HepG2 (cell line): ENCODE data around the gene NFAT5. TPM values are rescaled to one million over a fixed set of nuclear protein-coding genes. Genes with fewer than 3 reads are reported as not detected.

ENCODE experiments used
- EED ChIP-seq: sonication (generic); formaldehyde crosslinking; IDR thresholded peaks from 2 replicates; pipeline ENCODE4 v1.5.0; 2020; ENCODE audit warnings: mild to moderate bottlenecking, missing genetic modification reagents
- GLI4 ChIP-seq: sonication (generic); formaldehyde crosslinking; IDR thresholded peaks from 2 replicates; pipeline ENCODE4 v1.5.1; 2020; ENCODE audit warnings: missing genetic modification reagents, mild to moderate bottlenecking, moderate library complexity, borderline replicate concordance
- MEF2D ChIP-seq: sonication (generic); formaldehyde crosslinking; IDR thresholded peaks from 2 replicates; pipeline ENCODE4 v1.5.1; 2020; ENCODE audit warnings: mild to moderate bottlenecking, missing genetic modification reagents
- MEIS1 ChIP-seq: sonication (generic); formaldehyde crosslinking; IDR thresholded peaks from 2 replicates; pipeline ENCODE4 v1.9.0; 2021; ENCODE audit warnings: mild to moderate bottlenecking, missing genetic modification reagents, moderate library complexity, borderline replicate concordance
- MTA1 ChIP-seq: sonication (generic); formaldehyde crosslinking; IDR thresholded peaks from 2 replicates; pipeline ENCODE4 v1.4.0; 2020; ENCODE audit warnings: missing genetic modification reagents, mild to moderate bottlenecking, borderline replicate concordance
- NCOR1 ChIP-seq: fragments of 200-600 bp; sonication (generic); IDR thresholded peaks from 2 replicates; pipeline ENCODE4 v1.7.0; 2017; ENCODE audit warnings: antibody characterized with exemption, low read length, borderline replicate concordance
- PHF5A ChIP-seq: IDR thresholded peaks from one replicate; pipeline ENCODE4 v1.6.1; 2018; ENCODE audit warnings: low read depth, missing genetic modification reagents; ENCODE audit not compliant: unreplicated experiment
- REPIN1 ChIP-seq: sonication (generic); formaldehyde crosslinking; IDR thresholded peaks from 2 replicates; pipeline ENCODE4 v1.8.0; 2022; ENCODE audit warnings: missing genetic modification reagents, low read depth, mild to moderate bottlenecking, borderline replicate concordance
- SMC3 ChIP-seq: IDR thresholded peaks from 2 replicates; pipeline ENCODE4 v1.6.1; 2011; ENCODE audit warnings: low read length, improper control_type of control experiment
- TFDP2 ChIP-seq: sonication (generic); formaldehyde crosslinking; IDR thresholded peaks from 2 replicates; pipeline ENCODE4 v1.4.0; 2020; ENCODE audit warnings: missing genetic modification reagents
- TP53 ChIP-seq: sonication (generic); formaldehyde crosslinking; conservative IDR thresholded peaks from 2 replicates; pipeline ENCODE4 v1.4.0; 2020; ENCODE audit warnings: missing genetic modification reagents
- U2AF1 ChIP-seq: fragments of 200-400 bp; formaldehyde crosslinking; optimal IDR thresholded peaks from 2 replicates; pipeline ENCODE3; 2017; ENCODE audit warnings: mild to moderate bottlenecking, low read depth, low read length
- ZBTB38 ChIP-seq: sonication (generic); formaldehyde crosslinking; IDR thresholded peaks from 2 replicates; pipeline ENCODE4 v1.5.1; 2020; ENCODE audit warnings: mild to moderate bottlenecking, missing genetic modification reagents
- ZFY ChIP-seq: sonication (generic); formaldehyde crosslinking; IDR thresholded peaks from 2 replicates; pipeline ENCODE4 v1.4.0; 2020; ENCODE audit warnings: missing genetic modification reagents
- ZNF33A ChIP-seq: sonication (generic); formaldehyde crosslinking; IDR thresholded peaks from 2 replicates; pipeline ENCODE4 v1.5.1; 2020; ENCODE audit warnings: missing genetic modification reagents, mild to moderate bottlenecking, moderate library complexity, borderline replicate concordance
- ZNF431 ChIP-seq: sonication (generic); formaldehyde crosslinking; IDR thresholded peaks from 2 replicates; pipeline ENCODE4 v1.9.0; 2022; ENCODE audit warnings: missing genetic modification reagents, low read depth, mild to moderate bottlenecking, borderline replicate concordance
- polyA plus RNA-seq, 8 experiments: library from polyadenylated mRNA; depleted of rRNA in 3 of 8; stranded (reverse) in 7 of 8; unstranded in 1 of 8; fragments of >200 nt; fragmentation: Illumina TruSeq in 4 of 8; extraction: Trizol in 4 of 8; gene quantifications; 2 replicates each; pipeline versions ENCODE4 v1.2.1 to v1.2.3, GENCODE V29; 2011 to 2016; ENCODE audit warnings: low read depth in 4 of 8, missing spikeins in 1 of 8, mixed read lengths in 1 of 8; ENCODE audit not compliant: insufficient read depth in 1 of 8
- total RNA-seq, 5 experiments: library from RNA; depleted of rRNA; stranded (reverse); fragments of >200 nt; fragmentation: Illumina TruSeq; extraction: Trizol; gene quantifications; 2 replicates each; pipeline ENCODE4 v1.2.3, GENCODE V29; 2016; ENCODE audit warnings: low read depth in 1 of 5
- TF ChIP-seq, protein P1 (sequence below): sonication (generic); formaldehyde crosslinking; IDR thresholded peaks from 2 replicates; pipeline ENCODE4 v1.9.0; 2021; ENCODE audit warnings: missing genetic modification reagents, borderline replicate concordance
- TF ChIP-seq, protein P2 (sequence below): sonication (generic); formaldehyde crosslinking; conservative IDR thresholded peaks from 2 replicates; pipeline ENCODE4 v1.4.0; 2020; ENCODE audit warnings: missing genetic modification reagents

Gene NFAT5
- total and polyA plus RNA-seq, 2 of the 13 experiments (the other 11 are each of a cell fraction or from before 2014, with no cell fraction given), result 20.5 to 54.3 TPM

DNA sequence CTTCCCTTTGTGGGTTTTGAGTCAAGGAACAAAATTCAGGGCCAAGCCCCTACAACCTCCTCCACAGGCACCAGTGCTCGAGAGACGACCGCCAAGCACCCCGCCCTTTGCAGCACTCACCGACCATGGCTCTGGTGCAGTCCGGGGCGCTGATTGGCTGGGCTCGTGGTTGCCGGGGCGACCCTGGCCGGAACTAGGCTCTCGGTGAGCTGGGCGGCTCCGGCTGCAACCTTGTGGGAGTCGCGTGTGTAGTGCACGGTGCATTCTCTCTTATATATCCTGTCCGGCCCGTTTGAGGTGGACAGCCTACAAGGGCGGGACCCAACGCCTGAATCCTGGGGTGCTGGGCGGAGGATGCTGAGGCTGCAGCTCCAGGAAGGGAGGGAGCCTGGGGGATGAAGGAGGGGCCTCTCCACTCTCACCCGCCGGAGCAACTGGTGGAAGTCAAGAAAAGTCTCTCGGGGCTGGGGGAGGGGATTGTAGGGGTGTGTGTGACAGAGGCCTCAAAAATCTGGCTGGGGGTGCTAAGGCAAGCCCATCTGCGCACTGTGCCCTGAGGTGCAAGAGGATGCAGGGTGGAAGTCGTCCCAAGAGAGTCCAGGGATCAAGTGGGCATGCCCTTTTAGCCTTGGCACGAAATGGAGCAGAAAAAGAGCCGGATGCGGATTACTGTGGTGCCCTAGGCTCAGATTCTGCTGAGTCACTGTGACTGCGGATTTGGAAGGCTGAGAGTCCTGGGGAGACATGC is 160.7 kb downstream of the NFAT5 start, which contains the start of gene NQO1 (continued):
- TF ChIP-seq MTA1 (CRISPR knock-in tag) (no peak; the same call in 1 of the 2 replicates), EED (CRISPR knock-in tag) (no peak), SMC3 (no peak), ZBTB38 (CRISPR knock-in tag) (peak; percentile 76), ZNF33A (CRISPR knock-in tag) (no peak; the same call in 1 of the 2 replicates), GLI4 (CRISPR knock-in tag) (peak; percentile 63; the same call in 1 of the 2 replicates), MEF2D (CRISPR knock-in tag) (peak; percentile 76; the same call in 1 of the 2 replicates), TP53 (CRISPR knock-in tag) (no peak), ZNF431 (peak; percentile 76), U2AF1 (no peak), MEIS1 (CRISPR knock-in tag) (peak; percentile 19; the same call in 1 of the 2 replicates), REPIN1 (CRISPR knock-in tag) (no peak; the same call in 1 of the 2 replicates), TFDP2 (CRISPR knock-in tag) (peak; percentile 24), PHF5A (CRISPR knock-in tag) (no peak), NCOR1 (peak; percentile 51; the same call in 1 of the 2 replicates), ZFY (peak; percentile 70)
- TF ChIP-seq, protein P1, sequence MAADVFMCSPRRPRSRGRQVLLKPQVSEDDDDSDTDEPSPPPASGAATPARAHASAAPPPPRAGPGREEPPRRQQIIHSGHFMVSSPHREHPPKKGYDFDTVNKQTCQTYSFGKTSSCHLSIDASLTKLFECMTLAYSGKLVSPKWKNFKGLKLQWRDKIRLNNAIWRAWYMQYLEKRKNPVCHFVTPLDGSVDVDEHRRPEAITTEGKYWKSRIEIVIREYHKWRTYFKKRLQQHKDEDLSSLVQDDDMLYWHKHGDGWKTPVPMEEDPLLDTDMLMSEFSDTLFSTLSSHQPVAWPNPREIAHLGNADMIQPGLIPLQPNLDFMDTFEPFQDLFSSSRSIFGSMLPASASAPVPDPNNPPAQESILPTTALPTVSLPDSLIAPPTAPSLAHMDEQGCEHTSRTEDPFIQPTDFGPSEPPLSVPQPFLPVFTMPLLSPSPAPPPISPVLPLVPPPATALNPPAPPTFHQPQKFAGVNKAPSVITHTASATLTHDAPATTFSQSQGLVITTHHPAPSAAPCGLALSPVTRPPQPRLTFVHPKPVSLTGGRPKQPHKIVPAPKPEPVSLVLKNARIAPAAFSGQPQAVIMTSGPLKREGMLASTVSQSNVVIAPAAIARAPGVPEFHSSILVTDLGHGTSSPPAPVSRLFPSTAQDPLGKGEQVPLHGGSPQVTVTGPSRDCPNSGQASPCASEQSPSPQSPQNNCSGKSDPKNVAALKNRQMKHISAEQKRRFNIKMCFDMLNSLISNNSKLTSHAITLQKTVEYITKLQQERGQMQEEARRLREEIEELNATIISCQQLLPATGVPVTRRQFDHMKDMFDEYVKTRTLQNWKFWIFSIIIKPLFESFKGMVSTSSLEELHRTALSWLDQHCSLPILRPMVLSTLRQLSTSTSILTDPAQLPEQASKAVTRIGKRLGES, result no peak
- TF ChIP-seq, protein P2, sequence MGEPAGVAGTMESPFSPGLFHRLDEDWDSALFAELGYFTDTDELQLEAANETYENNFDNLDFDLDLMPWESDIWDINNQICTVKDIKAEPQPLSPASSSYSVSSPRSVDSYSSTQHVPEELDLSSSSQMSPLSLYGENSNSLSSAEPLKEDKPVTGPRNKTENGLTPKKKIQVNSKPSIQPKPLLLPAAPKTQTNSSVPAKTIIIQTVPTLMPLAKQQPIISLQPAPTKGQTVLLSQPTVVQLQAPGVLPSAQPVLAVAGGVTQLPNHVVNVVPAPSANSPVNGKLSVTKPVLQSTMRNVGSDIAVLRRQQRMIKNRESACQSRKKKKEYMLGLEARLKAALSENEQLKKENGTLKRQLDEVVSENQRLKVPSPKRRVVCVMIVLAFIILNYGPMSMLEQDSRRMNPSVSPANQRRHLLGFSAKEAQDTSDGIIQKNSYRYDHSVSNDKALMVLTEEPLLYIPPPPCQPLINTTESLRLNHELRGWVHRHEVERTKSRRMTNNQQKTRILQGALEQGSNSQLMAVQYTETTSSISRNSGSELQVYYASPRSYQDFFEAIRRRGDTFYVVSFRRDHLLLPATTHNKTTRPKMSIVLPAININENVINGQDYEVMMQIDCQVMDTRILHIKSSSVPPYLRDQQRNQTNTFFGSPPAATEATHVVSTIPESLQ (CRISPR knock-in tag), result no peak
